ENCODE data around the gene SH3BP4.

The SH3BP4 gene

DNA sequence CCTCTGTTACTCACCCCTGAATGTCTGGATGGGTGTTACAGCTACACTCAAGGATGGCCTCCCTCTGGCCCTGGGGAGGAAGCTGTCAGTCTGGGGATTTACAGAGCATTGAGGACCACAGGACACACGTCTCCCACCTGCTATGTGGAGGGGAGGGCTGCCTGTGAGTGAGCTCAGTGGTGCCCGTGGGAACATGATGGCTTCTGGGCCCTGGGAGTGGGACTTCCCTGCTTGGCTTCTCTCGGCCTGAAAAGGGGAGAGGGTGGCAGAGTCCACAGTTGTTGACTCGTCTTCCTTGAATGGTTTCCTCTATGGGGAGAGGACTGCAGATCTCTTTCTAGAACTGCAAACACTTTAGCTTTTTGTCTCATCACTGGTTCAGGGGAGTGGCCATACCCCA is 79.1 kb downstream of the SH3BP4 start:
- Mint-ChIP-seq H3K4me3 (no peak overlapping the region), H3K27ac (no peak overlapping the region), H3K4me1 (no peaks in the 10 kb centered on the region), H3K9me3 (no peaks in the 10 kb centered on the region), H3K36me3 (ENCODE audit: low read depth) (no peaks in the 10 kb centered on the region), H3K27me3 (peaks cover 2% of the 10 kb centered on the region)
- ATAC-seq (no peak), DNase-seq (no peak)

DNA sequence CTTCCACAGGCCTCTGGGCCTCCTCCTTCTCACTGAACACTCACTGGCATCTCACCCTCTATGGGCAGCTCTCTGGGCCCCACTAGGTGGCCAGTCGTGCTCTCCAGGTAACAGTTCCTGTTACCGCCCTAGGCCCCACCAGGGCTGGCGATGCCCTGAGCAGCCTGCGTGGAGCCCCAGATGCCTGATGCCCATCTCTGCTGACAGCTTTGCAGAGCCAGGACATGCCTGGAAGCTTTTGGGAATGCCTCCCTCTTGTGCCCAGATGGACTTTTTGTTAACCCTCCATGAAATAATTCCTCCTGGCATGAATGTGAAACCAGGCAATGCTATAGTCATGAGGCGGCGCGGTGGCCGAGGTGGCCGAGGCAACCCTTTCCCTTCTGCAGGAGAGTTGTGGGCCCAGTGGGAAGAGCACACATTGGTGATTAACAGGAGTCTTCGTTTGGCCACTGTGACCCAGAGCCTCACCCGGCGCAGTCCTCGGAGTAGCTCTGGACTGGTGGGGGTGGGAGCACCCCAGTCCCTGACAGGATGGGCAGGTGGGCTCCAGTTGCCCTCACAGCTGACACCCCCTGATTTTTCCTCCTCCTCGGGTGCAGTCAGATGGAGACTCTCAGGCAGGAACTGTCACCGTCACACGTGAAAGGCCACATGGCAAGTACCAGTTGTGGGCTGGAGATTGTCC is 80.0 kb downstream of the SH3BP4 start:
- Mint-ChIP-seq H3K36me3 (ENCODE audit: low read depth) (no peaks in the 10 kb centered on the region), H3K4me3 (no peak overlapping the region), H3K9me3 (no peaks in the 10 kb centered on the region), H3K27ac (no peak overlapping the region), H3K27me3 (peaks cover 2% of the 10 kb centered on the region), H3K4me1 (no peaks in the 10 kb centered on the region)
- DNase-seq (no peak), ATAC-seq (no peak)

DNA sequence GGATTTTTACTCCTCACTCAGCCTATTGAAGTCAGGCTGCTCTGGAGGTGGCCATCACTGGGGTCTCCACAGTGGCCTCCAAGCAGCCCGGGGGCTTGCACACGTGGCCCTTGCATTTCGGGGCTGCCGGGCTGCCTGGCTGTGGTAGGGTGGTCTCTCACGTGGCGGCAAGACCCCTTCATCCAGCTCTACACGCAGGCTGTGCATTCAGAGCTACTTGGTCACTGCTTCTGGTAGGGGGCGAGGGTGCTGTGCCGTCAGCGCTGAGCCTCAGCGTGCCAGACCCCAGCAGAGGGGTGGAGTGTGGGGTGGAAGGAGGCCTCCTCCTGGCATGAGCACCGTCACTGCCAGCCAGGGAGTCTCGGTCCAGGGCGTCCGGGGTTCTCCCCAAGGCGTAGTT is 80.6 kb downstream of the SH3BP4 start:
- Mint-ChIP-seq H3K4me3 (no peak overlapping the region), H3K36me3 (ENCODE audit: low read depth) (no peaks in the 10 kb centered on the region), H3K27ac (no peak overlapping the region), H3K9me3 (no peaks in the 10 kb centered on the region), H3K4me1 (no peaks in the 10 kb centered on the region), H3K27me3 (peaks cover 2% of the 10 kb centered on the region)
- DNase-seq (no peak), ATAC-seq (no peak)

DNA sequence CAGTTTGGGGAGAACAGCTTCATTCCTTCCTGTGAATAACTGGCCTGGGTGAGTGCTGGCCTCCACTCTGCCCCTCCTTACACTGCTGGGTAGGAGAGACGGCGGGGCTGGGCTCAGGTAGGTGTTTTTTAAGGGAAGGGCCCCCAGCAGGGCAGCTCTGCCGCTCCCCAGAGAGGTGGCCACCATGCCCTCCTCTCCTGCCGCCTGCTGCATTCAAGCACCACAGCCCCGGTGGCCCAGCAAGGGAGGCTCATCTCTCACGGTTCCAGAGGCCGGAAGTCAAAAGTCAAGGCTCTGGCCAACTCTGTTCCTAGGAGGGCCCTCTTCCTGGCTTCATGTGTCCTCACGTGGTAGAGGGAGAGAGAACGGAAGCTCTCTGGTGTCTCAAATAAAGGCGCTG is 81.1 kb downstream of the SH3BP4 start:
- Mint-ChIP-seq H3K4me3 (no peak overlapping the region), H3K27ac (no peak overlapping the region), H3K27me3 (peaks cover 2% of the 10 kb centered on the region), H3K36me3 (ENCODE audit: low read depth) (no peaks in the 10 kb centered on the region), H3K9me3 (no peaks in the 10 kb centered on the region), H3K4me1 (no peaks in the 10 kb centered on the region)
- ATAC-seq (no peak), DNase-seq (no peak)

DNA sequence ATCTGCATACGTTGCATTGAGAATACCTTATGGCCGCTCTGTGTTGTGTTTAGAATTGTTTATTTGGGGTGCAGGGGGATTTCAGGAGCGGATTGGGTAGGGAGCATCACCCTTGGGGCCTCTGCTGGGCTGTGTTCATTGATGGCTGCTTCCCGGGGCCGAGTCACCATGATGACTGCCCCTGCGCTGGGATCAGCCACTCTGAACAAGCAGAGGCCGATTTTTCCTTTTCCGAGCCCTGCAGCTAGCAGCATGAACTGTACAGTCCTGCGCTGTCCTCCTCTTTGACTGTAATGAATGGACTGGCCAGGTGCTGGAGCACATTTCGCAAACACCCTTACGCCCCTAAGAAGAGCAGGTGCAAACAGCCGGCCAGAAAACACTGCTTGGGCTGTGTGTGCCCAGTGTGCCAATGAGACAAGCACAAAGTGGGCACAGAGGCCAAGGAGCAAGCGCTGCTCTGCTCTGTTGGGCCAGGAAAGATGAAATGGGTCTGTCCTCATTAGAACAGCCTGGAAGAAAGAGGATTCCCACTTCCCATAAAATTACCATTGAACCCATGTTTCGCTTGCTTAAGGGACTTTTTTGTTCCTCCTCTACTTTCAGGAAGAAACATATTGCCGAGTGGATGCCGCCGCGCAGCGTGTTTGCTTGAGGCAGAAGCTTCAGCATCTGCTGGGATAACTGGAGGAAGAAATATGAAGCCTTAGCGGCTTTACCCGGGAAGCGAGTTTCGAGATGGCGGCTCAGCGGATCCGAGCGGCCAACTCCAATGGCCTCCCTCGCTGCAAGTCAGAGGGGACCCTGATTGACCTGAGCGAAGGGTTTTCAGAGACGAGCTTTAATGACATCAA is 82.7 kb downstream of the SH3BP4 start:
- Mint-ChIP-seq H3K4me1 (no peaks in the 10 kb centered on the region), H3K4me3 (no peak overlapping the region), H3K27ac (no peak overlapping the region), H3K27me3 (no peaks in the 10 kb centered on the region), H3K36me3 (ENCODE audit: low read depth) (no peaks in the 10 kb centered on the region), H3K9me3 (no peaks in the 10 kb centered on the region)
- DNase-seq = no peak
- ATAC-seq = no peak

DNA sequence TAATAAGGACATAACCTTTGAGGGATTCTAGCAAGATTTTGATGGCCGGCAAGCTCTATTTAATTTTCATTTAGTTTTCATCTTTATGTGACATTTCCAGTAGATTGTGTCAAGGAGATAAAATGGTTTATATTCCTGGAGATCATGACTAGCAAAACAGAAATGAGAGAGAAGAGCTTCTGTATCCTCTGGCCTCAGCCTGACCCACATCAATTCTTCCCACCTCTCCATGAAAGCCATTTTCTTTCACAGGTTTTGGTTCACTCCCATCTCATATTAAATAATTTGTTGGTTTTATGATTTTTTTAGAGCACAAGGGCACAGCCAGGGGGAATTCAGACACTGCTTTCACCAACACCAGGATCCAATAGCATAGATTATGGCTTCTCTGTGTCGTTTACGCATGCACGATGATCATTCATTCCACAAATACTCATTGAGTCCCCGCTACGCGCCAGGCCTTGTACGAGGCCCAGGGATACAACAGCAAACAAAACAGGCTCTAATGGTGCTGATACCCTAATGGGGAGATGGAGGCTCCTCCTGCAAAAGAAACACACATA is 85.9 kb downstream of the SH3BP4 start:
- Mint-ChIP-seq H3K36me3 (ENCODE audit: low read depth) (no peaks in the 10 kb centered on the region), H3K27me3 (no peaks in the 10 kb centered on the region), H3K4me1 (no peaks in the 10 kb centered on the region), H3K9me3 (no peaks in the 10 kb centered on the region), H3K27ac (no peak overlapping the region), H3K4me3 (no peak overlapping the region)
- DNase-seq (no peak), ATAC-seq (no peak)

DNA sequence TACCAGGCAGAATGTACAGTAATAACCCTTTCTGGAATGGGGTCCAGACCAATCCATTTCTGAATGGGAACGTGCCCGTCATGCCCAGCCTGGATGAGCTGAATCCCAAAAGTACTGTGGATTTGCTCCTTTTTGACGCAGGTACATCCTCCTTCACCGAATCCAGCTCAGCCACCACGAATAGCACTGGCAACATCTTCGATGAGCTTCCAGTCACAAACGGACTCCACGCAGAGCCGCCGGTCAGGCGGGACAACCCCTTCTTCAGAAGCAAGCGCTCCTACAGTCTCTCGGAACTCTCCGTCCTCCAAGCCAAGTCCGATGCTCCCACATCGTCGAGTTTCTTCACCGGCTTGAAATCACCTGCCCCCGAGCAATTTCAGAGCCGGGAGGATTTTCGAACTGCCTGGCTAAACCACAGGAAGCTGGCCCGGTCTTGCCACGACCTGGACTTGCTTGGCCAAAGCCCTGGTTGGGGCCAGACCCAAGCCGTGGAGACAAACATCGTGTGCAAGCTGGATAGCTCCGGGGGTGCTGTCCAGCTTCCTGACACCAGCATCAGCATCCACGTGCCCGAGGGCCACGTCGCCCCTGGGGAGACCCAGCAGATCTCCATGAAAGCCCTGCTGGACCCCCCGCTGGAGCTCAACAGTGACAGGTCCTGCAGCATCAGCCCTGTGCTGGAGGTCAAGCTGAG is 89.6 kb downstream of the SH3BP4 start:
- Mint-ChIP-seq H3K4me3 (no peak overlapping the region), H3K27ac (no peak overlapping the region), H3K4me1 (peaks cover 23% of the 10 kb centered on the region), H3K36me3 (ENCODE audit: low read depth) (no peaks in the 10 kb centered on the region), H3K9me3 (no peaks in the 10 kb centered on the region), H3K27me3 (peaks cover 5% of the 10 kb centered on the region)
- ATAC-seq (no peak), DNase-seq (no peak)

DNA sequence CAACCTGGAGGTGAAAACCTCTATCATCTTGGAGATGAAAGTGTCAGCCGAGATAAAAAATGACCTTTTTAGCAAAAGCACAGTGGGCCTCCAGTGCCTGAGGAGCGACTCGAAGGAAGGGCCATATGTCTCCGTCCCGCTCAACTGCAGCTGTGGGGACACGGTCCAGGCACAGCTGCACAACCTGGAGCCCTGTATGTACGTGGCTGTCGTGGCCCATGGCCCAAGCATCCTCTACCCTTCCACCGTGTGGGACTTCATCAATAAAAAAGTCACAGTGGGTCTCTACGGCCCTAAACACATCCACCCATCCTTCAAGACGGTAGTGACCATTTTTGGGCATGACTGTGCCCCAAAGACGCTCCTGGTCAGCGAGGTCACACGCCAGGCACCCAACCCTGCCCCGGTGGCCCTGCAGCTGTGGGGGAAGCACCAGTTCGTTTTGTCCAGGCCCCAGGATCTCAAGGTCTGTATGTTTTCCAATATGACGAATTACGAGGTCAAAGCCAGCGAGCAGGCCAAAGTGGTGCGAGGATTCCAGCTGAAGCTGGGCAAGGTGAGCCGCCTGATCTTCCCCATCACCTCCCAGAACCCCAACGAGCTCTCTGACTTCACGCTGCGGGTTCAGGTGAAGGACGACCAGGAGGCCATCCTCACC is 90.2 kb downstream of the SH3BP4 start:
- Mint-ChIP-seq H3K9me3 (no peaks in the 10 kb centered on the region), H3K4me1 (peaks cover 28% of the 10 kb centered on the region), H3K36me3 (ENCODE audit: low read depth) (no peaks in the 10 kb centered on the region), H3K4me3 (no peak overlapping the region), H3K27ac (no peak overlapping the region), H3K27me3 (peaks cover 5% of the 10 kb centered on the region)
- DNase-seq (no peak), ATAC-seq (no peak)

DNA sequence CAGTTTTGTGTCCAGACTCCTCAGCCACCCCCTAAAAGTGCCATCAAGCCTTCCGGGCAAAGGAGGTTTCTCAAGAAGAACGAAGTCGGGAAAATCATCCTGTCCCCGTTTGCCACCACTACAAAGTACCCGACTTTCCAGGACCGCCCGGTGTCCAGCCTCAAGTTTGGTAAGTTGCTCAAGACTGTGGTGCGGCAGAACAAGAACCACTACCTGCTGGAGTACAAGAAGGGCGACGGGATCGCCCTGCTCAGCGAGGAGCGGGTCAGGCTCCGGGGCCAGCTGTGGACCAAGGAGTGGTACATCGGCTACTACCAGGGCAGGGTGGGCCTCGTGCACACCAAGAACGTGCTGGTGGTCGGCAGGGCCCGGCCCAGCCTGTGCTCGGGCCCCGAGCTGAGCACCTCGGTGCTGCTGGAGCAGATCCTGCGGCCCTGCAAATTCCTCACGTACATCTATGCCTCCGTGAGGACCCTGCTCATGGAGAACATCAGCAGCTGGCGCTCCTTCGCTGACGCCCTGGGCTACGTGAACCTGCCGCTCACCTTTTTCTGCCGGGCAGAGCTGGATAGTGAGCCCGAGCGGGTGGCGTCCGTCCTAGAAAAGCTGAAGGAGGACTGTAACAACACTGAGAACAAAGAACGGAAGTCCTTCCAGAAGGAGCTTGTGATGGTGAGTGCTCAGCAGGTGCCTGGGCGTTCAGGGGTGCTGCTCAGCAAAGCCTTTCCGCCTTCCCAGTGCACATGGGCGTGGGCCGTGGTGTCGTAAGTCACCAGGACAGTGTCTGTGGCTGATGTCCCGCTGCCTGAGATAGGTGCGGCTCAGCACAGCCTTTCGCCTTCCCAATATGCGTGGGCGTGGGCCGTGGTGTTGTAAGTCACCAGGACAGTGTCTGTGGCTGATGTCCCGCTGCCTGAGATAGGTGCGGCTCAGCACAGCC is 91.0 kb downstream of the SH3BP4 start:
- ATAC-seq (no peak), DNase-seq (no peak)
- Mint-ChIP-seq H3K4me3 (no peak overlapping the region), H3K27ac (no peak overlapping the region), H3K36me3 (ENCODE audit: low read depth) (no peaks in the 10 kb centered on the region), H3K4me1 (peaks cover 28% of the 10 kb centered on the region), H3K9me3 (no peaks in the 10 kb centered on the region), H3K27me3 (peaks cover 5% of the 10 kb centered on the region)

DNA sequence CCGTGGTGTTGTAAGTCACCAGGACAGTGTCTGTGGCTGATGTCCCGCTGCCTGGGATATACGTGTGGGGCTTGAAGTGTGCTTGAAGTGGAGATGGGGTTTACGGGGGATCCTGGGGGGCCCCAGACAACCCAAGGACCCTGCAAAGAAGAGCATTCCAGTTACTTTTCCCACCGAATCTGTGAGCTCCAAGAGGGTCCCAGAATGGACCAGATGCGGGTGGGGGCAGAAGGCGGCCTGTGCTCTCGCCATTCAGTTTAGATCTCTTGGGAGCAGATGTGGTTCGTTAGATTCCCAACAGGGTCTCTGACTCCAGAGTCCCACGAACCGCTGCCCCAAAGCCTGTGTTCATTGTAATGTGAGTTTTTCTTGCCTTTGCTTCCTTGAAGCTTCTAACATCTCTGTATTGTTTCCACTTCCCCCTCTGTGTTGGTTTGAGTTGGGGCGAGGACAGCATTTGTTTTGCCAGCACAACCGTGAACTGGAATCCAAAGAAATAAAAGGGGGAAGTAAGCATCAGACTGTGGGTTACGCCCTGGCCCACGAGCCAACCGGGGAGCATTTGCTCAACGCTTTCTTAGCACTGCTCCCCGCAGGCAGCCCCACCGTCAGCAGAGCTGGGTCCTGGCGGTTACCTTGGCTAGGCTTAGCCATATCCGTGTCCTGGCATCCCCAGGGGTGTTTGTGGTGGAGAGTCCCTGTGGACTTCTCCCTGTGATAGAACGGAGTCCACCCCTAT is 92.1 kb downstream of the SH3BP4 start:
- peak; percentile 10 for DNase-seq
- H3K4me3 Mint-ChIP-seq = no peak overlapping the region
- H3K9me3 Mint-ChIP-seq = no peaks in the 10 kb centered on the region
- no peak for ATAC-seq
- H3K4me1 Mint-ChIP-seq = peaks cover 28% of the 10 kb centered on the region
- H3K27ac Mint-ChIP-seq = no peak overlapping the region
- peaks cover 5% of the 10 kb centered on the region for H3K27me3 Mint-ChIP-seq
- H3K36me3 Mint-ChIP-seq (ENCODE audit: low read depth) = no peaks in the 10 kb centered on the region

DNA sequence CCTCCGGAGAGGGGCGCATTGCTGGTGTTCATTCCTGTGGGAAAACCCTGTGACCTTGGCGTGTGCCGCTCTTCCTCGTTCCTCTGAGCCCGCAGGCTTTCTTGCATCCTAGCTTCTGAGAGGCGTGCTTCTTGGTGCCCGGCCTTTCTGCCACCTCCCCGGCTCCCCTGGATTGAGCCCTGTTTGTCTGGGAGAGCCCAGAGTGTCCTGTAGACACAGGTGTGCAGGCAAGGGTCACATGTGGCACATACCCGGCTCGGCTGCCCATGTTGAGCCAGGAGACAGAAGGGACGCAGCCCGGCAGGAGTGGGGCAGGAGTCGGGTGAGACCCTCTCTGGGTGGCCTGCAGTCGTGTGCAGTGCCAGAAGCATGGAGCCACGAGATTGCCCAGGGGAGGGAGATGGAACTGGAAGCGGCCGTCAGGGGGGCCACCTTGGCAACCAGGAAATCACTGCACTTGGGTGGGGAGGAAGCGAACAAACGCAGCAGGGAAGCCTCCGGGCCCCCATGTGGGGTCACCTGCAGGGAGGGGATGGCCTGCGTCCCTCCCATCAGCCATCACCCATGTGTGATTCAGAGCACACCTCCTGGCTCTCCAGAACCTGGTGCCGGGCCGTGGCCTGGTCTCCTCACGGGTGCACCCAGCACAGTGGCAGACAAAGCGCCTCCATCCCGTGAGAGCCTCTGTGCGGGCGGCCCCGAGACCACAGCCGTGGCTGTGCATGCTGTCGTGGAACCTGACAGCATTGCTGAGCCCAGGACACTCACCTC is 92.9 kb downstream of the SH3BP4 start:
- H3K27me3 Mint-ChIP-seq = peaks cover 5% of the 10 kb centered on the region
- peak overlapping the region; percentile 71 for H3K27ac Mint-ChIP-seq
- H3K4me1 Mint-ChIP-seq = peaks cover 28% of the 10 kb centered on the region
- H3K4me3 Mint-ChIP-seq = peak overlapping the region; percentile 36
- no peaks in the 10 kb centered on the region for H3K9me3 Mint-ChIP-seq
- ATAC-seq = peak; percentile 42
- H3K36me3 Mint-ChIP-seq (ENCODE audit: low read depth) = no peaks in the 10 kb centered on the region
- peak; percentile 13 for DNase-seq

DNA sequence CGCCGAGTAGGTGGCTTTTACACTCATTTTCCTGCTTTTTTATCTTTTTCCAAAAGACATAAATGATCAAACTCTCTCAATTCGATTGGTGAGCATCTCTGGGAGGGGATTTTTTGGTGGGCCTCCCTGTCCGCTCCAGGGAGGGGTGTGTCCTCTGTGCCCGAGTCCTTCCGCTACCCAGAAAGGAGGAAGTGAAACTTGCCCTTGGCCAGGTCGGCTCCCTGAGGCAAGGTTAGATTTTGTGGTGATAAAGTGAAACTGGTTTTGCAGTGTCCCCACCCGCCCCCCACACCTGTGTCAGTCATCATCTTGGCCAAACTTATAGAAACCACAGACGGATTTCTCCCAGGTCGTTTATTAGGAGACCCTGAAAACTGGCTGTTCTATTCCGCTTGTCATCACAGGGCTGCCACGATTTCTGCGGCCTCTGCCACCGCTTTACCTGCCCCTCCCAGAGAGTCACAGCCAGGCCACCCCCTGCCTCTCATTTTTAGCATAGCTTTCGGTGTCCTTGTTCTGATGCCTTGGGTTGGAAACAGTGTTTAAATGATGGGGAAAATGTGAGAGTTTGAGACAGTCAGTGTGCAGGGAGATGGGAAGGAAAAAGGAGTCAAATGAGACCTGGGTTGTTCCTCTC is 93.6 kb downstream of the SH3BP4 start:
- peak overlapping the region; percentile 71 for H3K27ac Mint-ChIP-seq
- no peaks in the 10 kb centered on the region for H3K9me3 Mint-ChIP-seq
- DNase-seq = peak; percentile 43
- H3K36me3 Mint-ChIP-seq (ENCODE audit: low read depth) = no peaks in the 10 kb centered on the region
- peaks cover 5% of the 10 kb centered on the region for H3K27me3 Mint-ChIP-seq
- ATAC-seq = peak; percentile 52
- H3K4me3 Mint-ChIP-seq = peak overlapping the region; percentile 36
- H3K4me1 Mint-ChIP-seq = peaks cover 28% of the 10 kb centered on the region

Measured in activated naive CD8-positive, alpha-beta T cell treated with anti-CD3 and anti-CD28 coated beads, Interleukin-2, amount 50 U/mL, for 24 hours (primary cell).